Smooth muscle cell (in vitro differentiated cells): ENCODE data around the gene CDC14B. TPM values are rescaled to one million over a fixed set of nuclear protein-coding genes. Genes with fewer than 3 reads are reported as not detected.

ENCODE experiments used
- DNase-seq: peaks from one replicate; lab custom pipeline; 2025; ENCODE audit not compliant: unreplicated experiment; lab: John Stamatoyannopoulos, UW
- H2AFZ ChIP-seq: fragments of 200-600 bp; sonication (generic); 2 replicates; pipeline ENCODE4 v1.6.0; 2016; ENCODE audit warnings: antibody characterized with exemption, low read depth, mild to moderate bottlenecking
- H3F3A ChIP-seq: fragments of 200-600 bp; sonication (generic); 2 replicates; pipeline ENCODE4 v1.6.0; 2017; ENCODE audit warnings: antibody characterized with exemption, low read depth
- H3K27ac ChIP-seq: fragments of 200-600 bp; sonication (generic); 2 replicates; pipeline ENCODE4 v1.5.1; 2016; ENCODE audit warnings: low read depth, mild to moderate bottlenecking
- H3K27me3 ChIP-seq: fragments of 200-600 bp; sonication (generic); 2 replicates; pipeline ENCODE4 v1.6.1; 2016; ENCODE audit warnings: low read depth, mild to moderate bottlenecking
- H3K36me3 ChIP-seq: fragments of 200-600 bp; sonication (generic); 2 replicates; pipeline ENCODE4 v1.5.1; 2016; ENCODE audit warnings: low read depth
- H3K4me1 ChIP-seq: fragments of 200-600 bp; sonication (generic); 2 replicates; pipeline ENCODE4 v1.5.1; 2016; ENCODE audit warnings: low read depth
- H3K4me2 ChIP-seq: fragments of 200-600 bp; sonication (generic); 2 replicates; pipeline ENCODE4 v1.6.0; 2016; ENCODE audit warnings: mild to moderate bottlenecking
- H3K4me3 ChIP-seq: fragments of 200-600 bp; sonication (generic); 2 replicates; pipeline ENCODE4 v1.5.1; 2016; ENCODE audit warnings: mild to moderate bottlenecking
- H3K79me2 ChIP-seq: fragments of 200-600 bp; sonication (generic); 2 replicates; pipeline ENCODE4 v1.6.0; 2016; ENCODE audit warnings: low read depth, mild to moderate bottlenecking
- H3K9ac ChIP-seq: fragments of 200-600 bp; sonication (generic); 2 replicates; pipeline ENCODE4 v1.6.0; 2016; ENCODE audit warnings: low read depth
- H3K9me3 ChIP-seq: fragments of 200-600 bp; sonication (generic); replicated peaks from 2 replicates; pipeline ENCODE4 v1.5.1; 2016; ENCODE audit warnings: low read depth
- H4K20me1 ChIP-seq: fragments of 200-600 bp; sonication (generic); 2 replicates; pipeline ENCODE4 v1.6.0; 2016; ENCODE audit warnings: low read depth
- WGBS: methylation state at CpG from one replicate; pipeline ENCODE4 v1.1.7; 2016; ENCODE audit warnings: low lambda C conversion rate; 5-methylcytosine and 5-hydroxymethylcytosine counted together
- polyA plus RNA-seq: library from polyadenylated mRNA; unstranded; fragments of >200 nt; fragmentation: Nextera tagmentation; extraction: Ambion mirVana; gene quantifications from 2 replicates; pipeline ENCODE4 v1.2.1, GENCODE V29; 2016
- total RNA-seq: library from RNA; depleted of rRNA; stranded (reverse); fragments of >200 nt; gene quantifications from 2 replicates; pipeline ENCODE4 v1.2.3, GENCODE V29; 2014
- TF ChIP-seq, protein P1 (sequence below): fragments of 200-600 bp; sonication (generic); IDR thresholded peaks from 2 replicates; pipeline ENCODE4 v1.5.1; 2017; ENCODE audit warnings: borderline replicate concordance, mild to moderate bottlenecking, antibody characterized with exemption; ENCODE audit not compliant: insufficient read depth, poor library complexity, severe bottlenecking

Gene CDC14B
- total and polyA plus RNA-seq, 2 experiments from 2014 or later: 5.7 to 16.0 TPM

DNA sequence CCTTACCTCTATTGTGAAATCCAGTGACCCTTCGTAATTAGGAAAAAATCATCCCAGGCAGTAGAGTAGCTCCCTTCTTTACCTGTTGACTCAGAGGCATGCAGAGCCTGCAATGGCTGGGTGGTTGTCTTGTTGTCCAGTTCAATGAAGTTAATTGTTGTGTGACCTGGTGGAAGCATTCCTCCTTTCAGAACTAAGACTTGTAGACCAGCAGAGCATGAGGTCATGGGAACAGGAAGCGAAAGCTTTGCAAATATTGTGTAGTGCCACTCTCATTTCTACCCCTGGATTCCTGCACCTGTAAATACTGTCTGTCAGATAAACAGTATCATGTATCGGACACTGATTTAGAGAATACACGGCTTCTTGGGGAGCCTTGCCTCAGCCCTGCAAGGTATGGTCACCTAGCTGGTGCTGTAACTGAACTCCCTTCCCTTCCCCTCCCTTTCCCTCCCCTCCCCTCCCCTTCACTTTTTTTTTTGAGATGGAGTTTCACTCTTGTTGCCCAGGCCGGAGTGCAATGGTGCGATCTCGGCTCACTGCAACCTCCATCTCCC lies 41.1 kb upstream of the CDC14B start:
- Histone ChIP-seq H3K9ac (no peak overlapping the region), H3K79me2 (no peaks in the 10 kb centered on the region), H3K27me3 (peaks cover 17% of the 10 kb centered on the region), H4K20me1 (no peaks in the 10 kb centered on the region), H3K4me1 (no peaks in the 10 kb centered on the region), H3F3A (no peaks in the 10 kb centered on the region), H3K36me3 (no peaks in the 10 kb centered on the region), H2AFZ (no peak overlapping the region), H3K4me3 (no peak overlapping the region), H3K4me2 (no peak overlapping the region), H3K9me3 (no peaks in the 10 kb centered on the region), H3K27ac (no peak overlapping the region)
- DNase-seq: no peak
- TF ChIP-seq, protein P1, sequence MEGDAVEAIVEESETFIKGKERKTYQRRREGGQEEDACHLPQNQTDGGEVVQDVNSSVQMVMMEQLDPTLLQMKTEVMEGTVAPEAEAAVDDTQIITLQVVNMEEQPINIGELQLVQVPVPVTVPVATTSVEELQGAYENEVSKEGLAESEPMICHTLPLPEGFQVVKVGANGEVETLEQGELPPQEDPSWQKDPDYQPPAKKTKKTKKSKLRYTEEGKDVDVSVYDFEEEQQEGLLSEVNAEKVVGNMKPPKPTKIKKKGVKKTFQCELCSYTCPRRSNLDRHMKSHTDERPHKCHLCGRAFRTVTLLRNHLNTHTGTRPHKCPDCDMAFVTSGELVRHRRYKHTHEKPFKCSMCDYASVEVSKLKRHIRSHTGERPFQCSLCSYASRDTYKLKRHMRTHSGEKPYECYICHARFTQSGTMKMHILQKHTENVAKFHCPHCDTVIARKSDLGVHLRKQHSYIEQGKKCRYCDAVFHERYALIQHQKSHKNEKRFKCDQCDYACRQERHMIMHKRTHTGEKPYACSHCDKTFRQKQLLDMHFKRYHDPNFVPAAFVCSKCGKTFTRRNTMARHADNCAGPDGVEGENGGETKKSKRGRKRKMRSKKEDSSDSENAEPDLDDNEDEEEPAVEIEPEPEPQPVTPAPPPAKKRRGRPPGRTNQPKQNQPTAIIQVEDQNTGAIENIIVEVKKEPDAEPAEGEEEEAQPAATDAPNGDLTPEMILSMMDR: no peak
- 94% methylated on average over 7 of the region's 7 CpGs for WGBS

DNA sequence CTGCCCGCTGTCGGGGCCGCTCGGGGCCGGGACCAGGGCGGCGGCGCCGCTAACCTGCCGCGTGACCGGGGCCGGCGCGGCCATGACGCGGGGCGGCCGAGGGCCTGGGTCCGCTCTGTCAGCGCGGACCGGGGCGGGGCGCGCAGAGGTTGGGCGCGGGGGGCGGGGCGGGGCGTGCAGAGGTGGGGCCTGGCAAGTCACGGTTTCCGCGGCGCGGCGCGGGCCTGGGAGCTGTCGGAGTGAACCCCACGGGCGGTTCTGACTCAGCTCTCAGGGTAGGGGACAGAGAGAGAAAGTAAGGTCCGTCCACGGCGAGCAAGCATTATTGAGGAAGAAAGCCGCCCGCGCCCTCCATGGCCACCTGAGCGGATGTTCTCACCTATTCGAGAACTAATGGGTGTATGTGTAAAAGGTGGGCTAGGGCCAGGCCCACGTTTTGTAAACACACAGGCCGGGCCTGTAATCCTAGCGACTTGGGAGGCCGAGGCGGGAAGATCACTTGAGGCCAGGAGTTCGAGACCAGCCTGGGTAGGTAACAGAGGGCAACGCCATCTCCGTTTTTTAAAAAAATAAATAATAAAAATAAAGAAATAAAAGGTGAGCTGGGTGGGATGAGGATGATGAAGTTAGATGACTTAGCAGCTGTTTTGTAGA lies 35.7 kb upstream of the CDC14B start, which contains the start of gene PRXL2C:
TSS of gene PRXL2C (minus strand) at position 120 of the 654 bp plus-strand sequence. CDS start at position 84, 36 bp downstream.
- peak within 1 kb of the TSS; percentile 82 for H3K9ac ChIP-seq
- H2AFZ ChIP-seq: peak within 1 kb of the TSS; percentile 94
- TF ChIP-seq, protein P1: no peak
- peak within 1 kb of the TSS; percentile 90 for H3K4me2 ChIP-seq
- peak within 1 kb of the TSS; percentile 76 for H3K27ac ChIP-seq
- no peaks in the 10 kb centered on the region for H3K9me3 ChIP-seq
- peak within 1 kb of the TSS; percentile 69 for H3K4me3 ChIP-seq
- H3K36me3 ChIP-seq: peaks cover 3% of the 10 kb centered on the region
- no peaks in the 10 kb centered on the region for H3K4me1 ChIP-seq
- no peaks in the 10 kb centered on the region for H3K79me2 ChIP-seq
- peak; percentile 51 for DNase-seq
- peaks cover 17% of the 10 kb centered on the region for H3K27me3 ChIP-seq
- H3F3A ChIP-seq: no peaks in the 10 kb centered on the region
- WGBS: 6% methylated on average over 56 of the region's 57 CpGs
- H4K20me1 ChIP-seq: no peaks in the 10 kb centered on the region

DNA sequence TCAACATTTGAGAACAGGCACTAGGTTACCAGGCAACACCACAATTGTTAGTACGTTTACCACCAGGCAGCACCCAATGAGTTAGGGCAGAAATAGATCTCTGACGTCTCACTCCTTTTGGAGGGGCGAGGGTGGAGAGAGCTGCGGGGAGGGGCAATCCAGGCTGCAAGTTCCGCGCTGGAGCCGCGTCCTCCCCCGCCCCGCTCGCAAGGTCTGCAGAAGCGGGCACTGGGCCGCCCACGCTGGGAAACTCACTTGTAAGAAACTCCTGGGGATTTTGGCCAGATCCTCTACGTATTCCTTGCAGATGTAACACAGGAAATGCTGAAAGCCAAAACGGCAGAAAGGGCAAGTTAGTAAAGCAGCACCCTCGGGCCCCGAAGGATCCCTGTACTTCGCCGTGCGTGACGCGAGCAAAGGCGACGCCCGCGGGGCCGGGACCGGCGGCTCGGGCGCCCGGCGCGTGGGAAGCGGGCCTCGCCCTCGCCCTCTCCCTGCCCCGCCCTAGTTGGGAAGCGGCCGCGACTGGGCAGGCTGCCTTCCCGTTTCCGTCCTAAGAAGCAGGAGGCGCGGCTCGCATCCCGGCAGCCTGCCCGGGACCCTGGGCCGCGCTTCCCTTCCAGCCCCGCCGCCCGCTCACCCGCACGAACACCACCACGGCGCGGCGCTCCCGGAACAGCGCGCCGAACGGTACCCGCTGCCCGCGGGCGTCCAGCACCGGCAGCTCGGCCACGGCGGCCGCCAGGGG lies 35.0 kb upstream of the CDC14B start:
- no peaks in the 10 kb centered on the region for H3K79me2 ChIP-seq
- peak; percentile 54 for DNase-seq
- WGBS: under 1% methylated on average over 69 of the region's 74 CpGs
- peak overlapping the region; percentile 94 for H2AFZ ChIP-seq
- peak overlapping the region; percentile 82 for H3K9ac ChIP-seq
- H4K20me1 ChIP-seq: no peaks in the 10 kb centered on the region
- H3K4me3 ChIP-seq: peak overlapping the region; percentile 69
- H3K27ac ChIP-seq: peak overlapping the region; percentile 76
- no peaks in the 10 kb centered on the region for H3F3A ChIP-seq
- H3K27me3 ChIP-seq: peaks cover 17% of the 10 kb centered on the region
- H3K4me1 ChIP-seq: no peaks in the 10 kb centered on the region
- H3K4me2 ChIP-seq: peak overlapping the region; percentile 90
- H3K36me3 ChIP-seq: peaks cover 3% of the 10 kb centered on the region
- no peaks in the 10 kb centered on the region for H3K9me3 ChIP-seq
- TF ChIP-seq, protein P1: peak; percentile 11
